Erythroblast (primary cell): ENCODE data around the gene TPRA1.

Source experiments
- GATA1 ChIP-seq: IDR thresholded peaks from 2 replicates; pipeline ENCODE4 v1.6.1; 2011; ENCODE audit warnings: low read depth, mild to moderate bottlenecking, control low read depth, low read length, moderate library complexity
- POLR2A ChIP-seq: IDR thresholded peaks from 2 replicates; pipeline ENCODE4 v1.6.1; 2011; ENCODE audit warnings: mild to moderate bottlenecking, low read length

- TF ChIP-seq POLR2A: no peak
- no peak for TF ChIP-seq GATA1
These were observed 42.5 kb downstream of the TPRA1 start for GRCh38 chr3:127547761-127548605.
